OCI-M2 (cell line): ENCODE measurements around the gene WNT6.

ENCODE experiments used
- DNase-seq: peaks from one replicate; lab custom pipeline; 2025; ENCODE audit not compliant: unreplicated experiment; lab: John Stamatoyannopoulos, UW

The WNT6 gene

GRCh38 chr2:218859556-218859987 is at the start of gene WNT6:
Gene WNT6, plus strand, starts transcription at chr2:218859805. Its CDS starts 233 bp downstream, at chr2:218860038.
- no peak for DNase-seq

- DNase-seq = no peak
These were observed 49.3 kb upstream of the WNT6 start for GRCh38 chr2:218810256-218810655.

- DNase-seq = no peak
These were observed 48.2 kb upstream of the WNT6 start for GRCh38 chr2:218811382-218811781.

- no peak for DNase-seq
These were observed 47.3 kb upstream of the WNT6 start for GRCh38 chr2:218812096-218812815.

GRCh38 chr2:218812861-218813260 is 46.7 kb upstream of the WNT6 start:
- DNase-seq = no peak

GRCh38 chr2:218813771-218814460 is 45.7 kb upstream of the WNT6 start:
- DNase-seq = no peak

- no peak for DNase-seq
These were observed 44.9 kb upstream of the WNT6 start for GRCh38 chr2:218814540-218815243.

GRCh38 chr2:218815244-218815637 is 44.4 kb upstream of the WNT6 start:
- DNase-seq = no peak

GRCh38 chr2:218815649-218816048 is 44.0 kb upstream of the WNT6 start:
- no peak for DNase-seq

- no peak for DNase-seq
These were observed 43.0 kb upstream of the WNT6 start for GRCh38 chr2:218816561-218817011.

- no peak for DNase-seq
These were observed 40.5 kb upstream of the WNT6 start for GRCh38 chr2:218819093-218819492.

GRCh38 chr2:218820746-218821369 is 38.7 kb upstream of the WNT6 start:
- no peak for DNase-seq

- DNase-seq = no peak
These were observed 37.9 kb upstream of the WNT6 start for GRCh38 chr2:218821605-218822211.

GRCh38 chr2:218822622-218823021 is 37.0 kb upstream of the WNT6 start:
- DNase-seq = no peak

- no peak for DNase-seq
These were observed 36.3 kb upstream of the WNT6 start for GRCh38 chr2:218823196-218823855.

GRCh38 chr2:218824004-218824403 is 35.6 kb upstream of the WNT6 start:
- DNase-seq = no peak

- no peak for DNase-seq
These were observed 32.8 kb upstream of the WNT6 start for GRCh38 chr2:218826791-218827190.

GRCh38 chr2:218827701-218828476 is 31.7 kb upstream of the WNT6 start:
- no peak for DNase-seq

GRCh38 chr2:218828477-218828778 is 31.2 kb upstream of the WNT6 start:
- no peak for DNase-seq
